OCI-LY1 (cell line): ENCODE data around the gene PADI1.

ENCODE experiments used
- H2AFZ ChIP-seq: fragments of 200-600 bp; sonication (generic), shearing (Covaris generic); 2 replicates; pipeline ENCODE4 v1.6.0; 2014; ENCODE audit warnings: antibody characterized with exemption, mild to moderate bottlenecking, low read length
- H3F3A ChIP-seq: fragments of 200-600 bp; sonication (generic), shearing (Covaris generic); 2 replicates; pipeline ENCODE4 v1.6.0; 2014; ENCODE audit warnings: mild to moderate bottlenecking, antibody characterized with exemption, low read length, moderate library complexity; ENCODE audit not compliant: insufficient read depth
- H3K27ac ChIP-seq: fragments of 200-600 bp; sonication (generic); 2 replicates; pipeline ENCODE4 v1.5.1; 2014; ENCODE audit warnings: low read length, mixed run types, mild to moderate bottlenecking, low read depth; ENCODE audit not compliant: poor library complexity, severe bottlenecking
- H3K27me3 ChIP-seq: fragments of 200-600 bp; sonication (generic); 2 replicates; pipeline ENCODE4 v1.6.0; 2014; ENCODE audit warnings: antibody characterized with exemption, mild to moderate bottlenecking, low read length, moderate library complexity; ENCODE audit not compliant: insufficient read depth
- H3K36me3 ChIP-seq: fragments of 200-600 bp; sonication (generic); 2 replicates; pipeline ENCODE4 v1.6.1; 2014; ENCODE audit warnings: mild to moderate bottlenecking, antibody characterized with exemption, low read length, moderate library complexity, mixed read lengths; ENCODE audit not compliant: insufficient read depth
- H3K4me1 ChIP-seq: fragments of 200-600 bp; sonication (generic); 2 replicates; pipeline ENCODE4 v1.5.1; 2014; ENCODE audit warnings: mild to moderate bottlenecking, low read length, moderate library complexity; ENCODE audit not compliant: insufficient read depth, severe bottlenecking
- H3K4me2 ChIP-seq: fragments of 200-600 bp; sonication (generic), shearing (Covaris generic); 2 replicates; pipeline ENCODE4 v1.6.1; 2014; ENCODE audit warnings: low read length
- H3K4me3 ChIP-seq: fragments of 200-600 bp; sonication (generic); 2 replicates; pipeline ENCODE4 v1.5.1; 2014; ENCODE audit warnings: low read length, low read depth, mild to moderate bottlenecking, mixed read lengths; ENCODE audit not compliant: poor library complexity, severe bottlenecking
- H3K79me2 ChIP-seq: fragments of 200-600 bp; shearing (Covaris generic); 2 replicates; pipeline ENCODE4 v1.6.1; 2016; ENCODE audit warnings: mixed run types, low read length, mixed read lengths; ENCODE audit not compliant: insufficient read depth
- H3K9ac ChIP-seq: fragments of 200-600 bp; sonication (generic), shearing (Covaris generic); 2 replicates; pipeline ENCODE4 v1.6.1; 2014; ENCODE audit warnings: mild to moderate bottlenecking, low read length, mixed read lengths
- H3K9me2 ChIP-seq: fragments of 200-600 bp; sonication (generic), shearing (Covaris generic); 2 replicates; pipeline ENCODE4 v1.6.1; 2014; ENCODE audit warnings: low read depth, mild to moderate bottlenecking, low read length, mixed read lengths
- H3K9me3 ChIP-seq: fragments of 200-600 bp; shearing (Covaris generic); 2 replicates; pipeline ENCODE4 v1.6.1; 2014; ENCODE audit warnings: low read length, mixed read lengths
- H4K20me1 ChIP-seq: fragments of 200-600 bp; sonication (generic), shearing (Covaris generic); 2 replicates; pipeline ENCODE4 v1.6.0; 2016; ENCODE audit warnings: mild to moderate bottlenecking, low read length; ENCODE audit not compliant: insufficient read depth
- CTCF ChIP-seq: fragments of 200-600 bp; sonication (generic), shearing (Covaris generic); IDR thresholded peaks from 2 replicates; pipeline ENCODE4 v1.5.1; 2017; ENCODE audit warnings: mild to moderate bottlenecking, antibody characterized with exemption, low read length, moderate library complexity, mixed read lengths
- EZH2 ChIP-seq: fragments of 200-600 bp; sonication (generic), shearing (Covaris generic); IDR thresholded peaks from 2 replicates; pipeline ENCODE4 v1.8.0; 2017; ENCODE audit warnings: borderline replicate concordance, mixed run types, mild to moderate bottlenecking, antibody characterized with exemption, low read length, moderate library complexity, mixed read lengths

The PADI1 gene, protein sequence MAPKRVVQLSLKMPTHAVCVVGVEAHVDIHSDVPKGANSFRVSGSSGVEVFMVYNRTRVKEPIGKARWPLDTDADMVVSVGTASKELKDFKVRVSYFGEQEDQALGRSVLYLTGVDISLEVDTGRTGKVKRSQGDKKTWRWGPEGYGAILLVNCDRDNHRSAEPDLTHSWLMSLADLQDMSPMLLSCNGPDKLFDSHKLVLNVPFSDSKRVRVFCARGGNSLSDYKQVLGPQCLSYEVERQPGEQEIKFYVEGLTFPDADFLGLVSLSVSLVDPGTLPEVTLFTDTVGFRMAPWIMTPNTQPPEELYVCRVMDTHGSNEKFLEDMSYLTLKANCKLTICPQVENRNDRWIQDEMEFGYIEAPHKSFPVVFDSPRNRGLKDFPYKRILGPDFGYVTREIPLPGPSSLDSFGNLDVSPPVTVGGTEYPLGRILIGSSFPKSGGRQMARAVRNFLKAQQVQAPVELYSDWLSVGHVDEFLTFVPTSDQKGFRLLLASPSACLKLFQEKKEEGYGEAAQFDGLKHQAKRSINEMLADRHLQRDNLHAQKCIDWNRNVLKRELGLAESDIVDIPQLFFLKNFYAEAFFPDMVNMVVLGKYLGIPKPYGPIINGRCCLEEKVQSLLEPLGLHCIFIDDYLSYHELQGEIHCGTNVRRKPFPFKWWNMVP

DNA sequence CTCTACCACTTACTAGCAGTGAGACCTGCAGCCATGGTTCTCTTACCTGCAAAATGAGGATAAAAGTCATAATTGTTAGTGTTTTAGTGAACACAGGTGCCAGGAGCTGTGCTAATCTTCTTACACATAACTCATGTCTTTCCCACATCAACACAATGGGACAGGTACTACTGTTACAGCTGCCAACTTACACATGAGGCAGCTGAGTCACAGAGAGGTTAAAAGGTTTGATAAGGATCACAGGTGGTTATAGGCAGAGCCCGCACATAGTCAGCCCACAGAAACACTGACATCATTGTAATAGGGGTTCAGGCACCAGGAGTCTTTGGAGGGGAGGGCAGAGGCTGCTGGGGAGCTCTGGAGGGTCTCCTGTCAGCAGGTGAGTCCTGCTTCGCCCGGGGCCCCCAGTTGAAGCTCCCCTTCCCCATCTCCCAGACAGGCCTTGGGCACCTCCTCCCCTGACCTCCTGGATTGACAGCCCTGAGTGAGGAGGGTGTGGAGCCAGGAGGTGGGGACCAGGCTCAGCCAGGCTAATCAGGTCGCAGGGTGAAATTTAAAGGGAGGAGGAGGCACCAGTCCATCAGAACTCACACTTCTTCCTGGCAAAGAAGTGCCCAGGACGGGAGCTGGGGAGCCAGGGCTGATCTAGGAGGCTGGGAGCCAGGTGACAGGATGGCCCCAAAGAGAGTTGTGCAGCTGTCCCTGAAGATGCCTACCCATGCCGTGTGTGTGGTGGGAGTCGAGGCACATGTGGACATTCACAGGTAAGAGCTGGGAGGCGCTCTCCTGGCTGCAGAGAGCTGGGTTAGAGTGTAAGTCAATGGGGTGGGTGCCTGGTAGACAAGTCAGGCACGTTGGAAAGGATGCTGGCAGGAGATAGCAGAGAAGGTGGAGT is at the start of gene PADI1:
Gene PADI1, plus strand, starts transcription at position 583 of the 895 bp plus-strand sequence. Its CDS starts 90 bp downstream, at position 673.
- Histone ChIP-seq H4K20me1 (no peaks in the 10 kb centered on the region), H3K27ac (no peak within 1 kb of the TSS), H3K36me3 (no peaks in the 10 kb centered on the region), H3K4me2 (no peak within 1 kb of the TSS), H3K9ac (no peak within 1 kb of the TSS), H3K9me2 (no peaks in the 10 kb centered on the region), H3K4me3 (no peak within 1 kb of the TSS), H3K4me1 (no peaks in the 10 kb centered on the region), H3K27me3 (0 out of 2 replicates have a peak, but pooled peaks cover 5% of the 10 kb centered on the region), H3F3A (no peaks in the 10 kb centered on the region), H3K9me3 (no peaks in the 10 kb centered on the region), H3K79me2 (no peaks in the 10 kb centered on the region), H2AFZ (no peak within 1 kb of the TSS)
- TF ChIP-seq EZH2: no peak
- no peak for TF ChIP-seq CTCF

DNA sequence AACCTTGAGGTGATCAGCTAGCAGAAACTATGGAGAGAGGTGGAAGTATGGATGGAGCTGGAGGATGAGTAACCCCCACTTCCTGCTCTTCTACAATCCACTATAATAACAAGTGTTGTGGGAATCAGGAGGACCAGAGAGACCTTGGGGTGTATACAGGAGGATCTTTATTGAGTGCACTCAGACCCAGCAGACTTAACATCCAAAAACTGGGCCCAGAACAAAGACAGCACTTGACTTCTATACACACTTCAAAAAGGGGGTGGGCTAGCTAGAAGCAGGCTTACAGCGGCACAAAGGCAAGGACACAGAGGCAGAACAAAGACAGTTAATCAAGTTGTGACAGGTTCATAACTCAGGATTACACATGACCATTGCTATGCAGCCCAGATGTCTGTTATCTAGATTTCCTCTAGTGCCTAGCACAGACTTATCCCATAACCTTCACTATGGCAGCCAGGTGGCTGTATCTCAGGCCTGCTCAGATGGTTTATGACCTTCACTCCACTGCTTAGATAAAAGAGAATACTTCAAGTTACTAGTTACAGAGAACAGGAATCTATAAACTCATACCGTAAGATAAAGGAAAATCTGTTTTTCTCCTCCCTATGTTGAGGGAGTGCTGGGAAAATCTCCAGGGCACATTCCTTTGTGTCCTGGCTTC is 49.5 kb upstream of the PADI1 start:
- no peak overlapping the region for H3K27ac ChIP-seq
- 0 out of 2 replicates have a peak, but pooled peaks cover 3% of the 10 kb centered on the region for H3K9me3 ChIP-seq
- TF ChIP-seq EZH2 (no peak), CTCF (no peak)
- H3K4me1 ChIP-seq: no peaks in the 10 kb centered on the region
- no peak overlapping the region for H3K4me2 ChIP-seq
- no peaks in the 10 kb centered on the region; the same call in 1 of the 2 replicates for H3K27me3 ChIP-seq
- H3K9ac ChIP-seq: no peak overlapping the region
- H3F3A ChIP-seq: no peaks in the 10 kb centered on the region
- no peak overlapping the region for H3K4me3 ChIP-seq
- H3K36me3 ChIP-seq: no peaks in the 10 kb centered on the region
- H4K20me1 ChIP-seq: no peaks in the 10 kb centered on the region
- no peaks in the 10 kb centered on the region for H3K9me2 ChIP-seq
- no peaks in the 10 kb centered on the region for H3K79me2 ChIP-seq
- no peak overlapping the region for H2AFZ ChIP-seq

DNA sequence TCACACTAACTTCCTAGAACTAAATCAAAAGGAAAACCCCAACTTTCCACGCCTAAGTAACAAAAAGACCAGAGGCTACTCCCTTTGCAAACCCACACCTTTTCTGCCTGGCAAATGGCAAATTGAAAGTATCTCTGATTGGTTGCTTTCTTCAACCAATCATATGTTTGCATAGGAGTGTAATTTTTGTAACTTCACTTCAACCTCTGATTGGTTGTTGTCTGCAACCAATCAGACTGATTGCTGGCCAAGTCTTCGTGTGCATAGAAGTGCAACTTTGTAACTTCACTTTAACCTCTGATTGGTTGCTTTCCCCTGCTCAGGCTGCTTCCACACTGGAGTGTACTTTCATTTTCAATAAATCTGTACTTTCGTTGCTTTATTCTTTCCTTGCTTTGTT is 48.8 kb upstream of the PADI1 start:
- H3K9me3 ChIP-seq: 0 out of 2 replicates have a peak, but pooled peaks cover 3% of the 10 kb centered on the region
- no peaks in the 10 kb centered on the region for H4K20me1 ChIP-seq
- no peak overlapping the region for H3K4me3 ChIP-seq
- no peaks in the 10 kb centered on the region; the same call in 1 of the 2 replicates for H3K36me3 ChIP-seq
- H3K79me2 ChIP-seq: no peaks in the 10 kb centered on the region
- H3K4me1 ChIP-seq: no peaks in the 10 kb centered on the region
- H3K9ac ChIP-seq: no peak overlapping the region
- no peak overlapping the region for H2AFZ ChIP-seq
- no peaks in the 10 kb centered on the region; the same call in 1 of the 2 replicates for H3K27me3 ChIP-seq
- no peak overlapping the region for H3K27ac ChIP-seq
- H3F3A ChIP-seq: no peaks in the 10 kb centered on the region
- H3K9me2 ChIP-seq: no peaks in the 10 kb centered on the region
- no peak overlapping the region for H3K4me2 ChIP-seq
- no peak for TF ChIP-seq EZH2
- TF ChIP-seq CTCF: no peak
